Measurements from ENCODE around the gene CACNB2. TPM values are rescaled to one million over a fixed set of nuclear protein-coding genes. Genes with fewer than 3 reads are reported as not detected.
A peak's percentile ranks its signal among the peaks of the same experiment; 100 is the strongest.

Gene CACNB2
- total RNA-seq, 1 donor, result 2.1 TPM

- no peak for DNase-seq (ENCODE audit: low read depth)
- H3K4me3 ChIP-seq (ENCODE audit: low read depth, low read length), result no peak overlapping the region
- no peak for TF ChIP-seq CTCF (IDR thresholded peaks at IDR 0.05; ENCODE audit: insufficient read depth, low read length)
Measured at GRCh38 chr10:18497806-18498369, 357.7 kb downstream of the CACNB2 start.

GRCh38 chr10:18498998-18499397 lies 358.8 kb downstream of the CACNB2 start:
- no peak for DNase-seq (ENCODE audit: low read depth)
- H3K4me3 ChIP-seq (ENCODE audit: low read depth, low read length), result no peak overlapping the region
- no peak for TF ChIP-seq CTCF (IDR thresholded peaks at IDR 0.05; ENCODE audit: insufficient read depth, low read length)

GRCh38 chr10:18500576-18500975 lies 360.4 kb downstream of the CACNB2 start:
- DNase-seq (ENCODE audit: low read depth), result no peak
- no peak overlapping the region for H3K4me3 ChIP-seq (ENCODE audit: low read depth, low read length)
- TF ChIP-seq CTCF (IDR thresholded peaks at IDR 0.05; ENCODE audit: insufficient read depth, low read length), result no peak

GRCh38 chr10:18501198-18501597 lies 361.0 kb downstream of the CACNB2 start:
- DNase-seq (ENCODE audit: low read depth), result peak; percentile 20
- TF ChIP-seq CTCF (IDR thresholded peaks at IDR 0.05; ENCODE audit: insufficient read depth, low read length), result no peak
- no peak overlapping the region for H3K4me3 ChIP-seq (ENCODE audit: low read depth, low read length)

GRCh38 chr10:18501629-18502028 lies 361.4 kb downstream of the CACNB2 start:
- DNase-seq (ENCODE audit: low read depth), result no peak
- H3K4me3 ChIP-seq (ENCODE audit: low read depth, low read length), result no peak overlapping the region
- TF ChIP-seq CTCF (IDR thresholded peaks at IDR 0.05; ENCODE audit: insufficient read depth, low read length), result no peak

- TF ChIP-seq CTCF (IDR thresholded peaks at IDR 0.05; ENCODE audit: insufficient read depth, low read length), result no peak
- H3K4me3 ChIP-seq (ENCODE audit: low read depth, low read length), result no peak overlapping the region
- DNase-seq (ENCODE audit: low read depth), result no peak
Measured at GRCh38 chr10:18504161-18504560, 363.9 kb downstream of the CACNB2 start.

Data from fibroblast of the aortic adventitia (primary cell).